Stomach smooth muscle (tissue), 2 donors: ENCODE data around the gene DNAJC22.
"Not testable (repeated sequence)": the region's sequence is repeated elsewhere in the genome, so short reads cannot be mapped to it uniquely, and the experiment has no call there.

Experiments used
- H3K27ac ChIP-seq: one replicate; pipeline ENCODE4 v1.7.0; 2013; ENCODE audit warnings: mild to moderate bottlenecking, low read length, inconsistent platforms
- H3K27me3 ChIP-seq, 2 donors: one replicate each; pipeline ENCODE4 v1.7.0; 2013; ENCODE audit warnings: low read length in 2 of 2; ENCODE audit not compliant: insufficient read depth in 2 of 2, control insufficient read depth in 1 of 2
- H3K36me3 ChIP-seq, 2 donors: one replicate each; pipeline ENCODE4 v1.7.0; 2013; ENCODE audit warnings: low read length in 2 of 2; ENCODE audit not compliant: control insufficient read depth in 2 of 2, insufficient read depth in 2 of 2
- H3K4me1 ChIP-seq: one replicate; pipeline ENCODE4 v1.7.0; 2013; ENCODE audit warnings: low read length; ENCODE audit not compliant: control insufficient read depth, insufficient read depth
- H3K4me3 ChIP-seq, 2 donors: one replicate each; pipeline ENCODE4 v1.7.0; 2013; ENCODE audit warnings: low read length in 2 of 2
- H3K9ac ChIP-seq, 2 donors: one replicate each; pipeline ENCODE4 v1.7.0; 2013; ENCODE audit warnings: low read length in 2 of 2, mild to moderate bottlenecking in 1 of 2
- H3K9me3 ChIP-seq, 2 donors: one replicate each; pipeline ENCODE4 v1.7.0; 2013; ENCODE audit warnings: low read length in 2 of 2; ENCODE audit not compliant: control insufficient read depth in 2 of 2
- donor health status: healthy.
- donor health status: Pancreatic carcinoma.

Gene DNAJC22

GRCh38 chr12:49331380-49332222 lies 15.1 kb upstream of the DNAJC22 start:
- H3K4me3 ChIP-seq, result no peak overlapping the region
- peaks cover 23 to 40% of the 10 kb centered on the region in 2 donors for H3K27me3 ChIP-seq
- peaks cover 10% of the 10 kb centered on the region for H3K4me1 ChIP-seq
- H3K36me3 ChIP-seq, result no peaks in the 10 kb centered on the region
- no peak overlapping the region for H3K9ac ChIP-seq
- no peaks in the 10 kb centered on the region for H3K9me3 ChIP-seq
- no peak overlapping the region for H3K27ac ChIP-seq

DNA sequence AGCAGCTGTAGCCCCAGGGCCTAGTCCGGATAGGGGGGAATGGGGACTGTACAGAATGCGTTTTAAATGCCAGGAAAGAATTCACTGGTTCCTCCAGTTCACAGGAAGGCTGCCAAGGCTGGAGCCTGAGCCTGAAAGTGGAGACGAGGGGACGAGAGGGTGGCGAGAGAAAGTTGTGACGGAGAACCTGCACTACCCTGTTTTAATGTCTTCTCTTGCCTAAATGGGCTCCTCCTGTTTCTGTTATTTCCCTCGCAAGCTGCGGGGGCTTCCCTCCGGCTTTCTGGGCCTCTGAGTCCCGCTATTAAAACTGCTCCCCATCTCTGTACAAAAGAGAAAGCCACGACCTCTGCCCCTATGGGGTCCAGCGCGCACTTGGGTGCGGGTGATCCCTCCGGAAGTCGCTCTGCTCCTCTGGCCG lies 14.2 kb upstream of the DNAJC22 start:
- H3K9ac ChIP-seq, result no peak overlapping the region
- peaks cover 29 to 49% of the 10 kb centered on the region in 2 donors for H3K27me3 ChIP-seq
- H3K27ac ChIP-seq, result no peak overlapping the region
- H3K36me3 ChIP-seq, result no peaks in the 10 kb centered on the region
- H3K4me3 ChIP-seq, result no peak overlapping the region
- H3K4me1 ChIP-seq, result peaks cover 18% of the 10 kb centered on the region
- H3K9me3 ChIP-seq, result no peaks in the 10 kb centered on the region

DNA sequence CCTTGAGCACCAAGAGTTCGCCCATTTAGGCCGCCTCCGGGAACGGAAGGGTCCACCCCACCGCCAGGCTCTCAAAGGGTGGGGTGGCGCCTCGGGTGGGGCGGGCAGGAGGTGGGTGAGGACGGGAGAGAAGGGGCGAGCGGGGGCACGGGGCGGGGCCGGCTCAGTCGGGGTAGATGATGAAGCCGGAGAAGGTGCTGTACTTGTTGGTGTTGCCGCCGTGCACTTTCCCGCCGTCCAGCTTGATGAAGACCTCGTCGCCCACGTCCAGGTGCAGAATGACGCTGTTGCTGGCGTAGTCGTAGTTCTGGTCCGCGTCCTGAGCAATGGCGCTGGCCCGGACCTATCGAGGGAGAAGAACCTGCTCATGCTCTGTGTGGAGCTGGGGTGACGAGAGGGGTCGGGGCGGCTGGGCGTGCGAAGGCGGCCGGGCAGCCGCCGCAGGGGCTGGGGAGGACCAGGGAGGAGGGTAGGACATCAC lies 13.8 kb upstream of the DNAJC22 start:
- H3K9me3 ChIP-seq, result no peaks in the 10 kb centered on the region
- H3K27ac ChIP-seq, result no peak overlapping the region
- no peak overlapping the region for H3K9ac ChIP-seq
- H3K36me3 ChIP-seq, result no peaks in the 10 kb centered on the region
- peaks cover 33 to 52% of the 10 kb centered on the region in 2 donors for H3K27me3 ChIP-seq
- no peak overlapping the region for H3K4me3 ChIP-seq
- peaks cover 18% of the 10 kb centered on the region for H3K4me1 ChIP-seq

DNA sequence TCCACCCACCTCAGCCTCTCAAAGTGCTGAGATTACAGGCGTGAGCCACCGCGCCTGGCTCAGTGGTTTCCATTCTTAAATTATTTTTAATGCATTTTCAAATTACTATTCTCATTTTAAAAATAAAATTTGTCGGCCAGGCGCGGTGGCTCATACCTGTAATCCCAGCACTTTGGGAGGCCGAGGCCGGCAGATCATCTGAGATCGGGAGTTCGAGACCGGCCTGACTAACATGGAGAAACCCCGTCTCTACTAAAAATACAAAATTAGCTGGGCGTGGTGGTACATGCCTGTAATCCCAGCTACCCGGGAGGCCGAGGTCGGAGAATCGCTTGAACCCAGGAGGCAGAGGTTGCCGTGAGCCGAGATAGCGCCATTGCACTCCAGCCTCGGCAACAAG lies 12.9 kb upstream of the DNAJC22 start:
- H3K36me3 ChIP-seq, H3K27ac ChIP-seq, H3K9me3 ChIP-seq, H3K9ac ChIP-seq, H3K4me3 ChIP-seq: not testable (repeated sequence)
- Histone ChIP-seq H3K27me3 (peaks cover 35 to 58% of the 10 kb centered on the region in 2 donors), H3K4me1 (peaks cover 18% of the 10 kb centered on the region)

DNA sequence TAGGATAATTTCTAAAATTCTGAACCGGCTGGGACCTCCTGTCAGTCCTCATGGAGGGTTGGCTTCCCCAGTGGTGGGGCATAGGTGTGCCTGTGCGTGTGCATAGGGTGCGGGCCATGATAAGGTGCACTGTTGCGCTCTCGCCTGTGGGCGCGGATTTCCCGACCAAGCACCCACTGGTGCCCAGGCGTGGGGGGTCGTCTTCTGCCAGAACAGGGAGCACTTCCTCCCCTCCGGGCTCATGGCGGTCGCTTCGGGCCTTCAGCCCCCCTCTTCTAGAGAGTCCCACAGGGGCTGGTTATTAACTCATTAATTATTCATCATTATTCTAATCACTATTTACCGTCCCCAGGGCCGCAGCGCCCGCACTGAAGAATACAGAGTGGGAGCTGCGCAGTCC lies 12.5 kb upstream of the DNAJC22 start:
- H3K4me3 ChIP-seq, result no peak overlapping the region
- H3K36me3 ChIP-seq, result no peaks in the 10 kb centered on the region
- no peak overlapping the region for H3K9ac ChIP-seq
- H3K27ac ChIP-seq, result no peak overlapping the region
- no peaks in the 10 kb centered on the region for H3K9me3 ChIP-seq
- peaks cover 18% of the 10 kb centered on the region for H3K4me1 ChIP-seq
- peaks cover 35 to 62% of the 10 kb centered on the region in 2 donors for H3K27me3 ChIP-seq

DNA sequence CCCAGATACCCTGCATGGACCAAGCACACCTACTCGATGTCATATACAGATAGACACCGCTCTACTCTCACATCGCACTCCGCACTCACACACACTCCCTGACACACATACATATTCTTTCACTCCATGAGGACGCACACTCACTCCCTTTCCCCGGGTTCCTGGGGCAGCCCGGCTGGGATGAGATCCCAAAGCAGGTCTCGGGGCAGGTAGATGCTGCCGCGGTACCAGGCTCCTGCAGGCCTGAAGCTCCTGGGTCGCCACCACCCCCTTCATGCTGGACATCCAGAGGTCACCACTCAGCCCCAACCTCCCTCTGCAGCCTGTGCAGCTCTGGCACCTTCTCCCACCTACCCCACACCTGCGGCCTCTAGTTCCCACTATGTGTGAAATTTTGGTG lies 12.0 kb upstream of the DNAJC22 start:
- H3K9ac ChIP-seq, result no peak overlapping the region
- H3K4me1 ChIP-seq, result peaks cover 18% of the 10 kb centered on the region
- H3K27me3 ChIP-seq, result peaks cover 35 to 65% of the 10 kb centered on the region in 2 donors
- H3K27ac ChIP-seq, result no peak overlapping the region
- no peak overlapping the region for H3K4me3 ChIP-seq
- no peaks in the 10 kb centered on the region for H3K9me3 ChIP-seq
- H3K36me3 ChIP-seq, result no peaks in the 10 kb centered on the region

DNA sequence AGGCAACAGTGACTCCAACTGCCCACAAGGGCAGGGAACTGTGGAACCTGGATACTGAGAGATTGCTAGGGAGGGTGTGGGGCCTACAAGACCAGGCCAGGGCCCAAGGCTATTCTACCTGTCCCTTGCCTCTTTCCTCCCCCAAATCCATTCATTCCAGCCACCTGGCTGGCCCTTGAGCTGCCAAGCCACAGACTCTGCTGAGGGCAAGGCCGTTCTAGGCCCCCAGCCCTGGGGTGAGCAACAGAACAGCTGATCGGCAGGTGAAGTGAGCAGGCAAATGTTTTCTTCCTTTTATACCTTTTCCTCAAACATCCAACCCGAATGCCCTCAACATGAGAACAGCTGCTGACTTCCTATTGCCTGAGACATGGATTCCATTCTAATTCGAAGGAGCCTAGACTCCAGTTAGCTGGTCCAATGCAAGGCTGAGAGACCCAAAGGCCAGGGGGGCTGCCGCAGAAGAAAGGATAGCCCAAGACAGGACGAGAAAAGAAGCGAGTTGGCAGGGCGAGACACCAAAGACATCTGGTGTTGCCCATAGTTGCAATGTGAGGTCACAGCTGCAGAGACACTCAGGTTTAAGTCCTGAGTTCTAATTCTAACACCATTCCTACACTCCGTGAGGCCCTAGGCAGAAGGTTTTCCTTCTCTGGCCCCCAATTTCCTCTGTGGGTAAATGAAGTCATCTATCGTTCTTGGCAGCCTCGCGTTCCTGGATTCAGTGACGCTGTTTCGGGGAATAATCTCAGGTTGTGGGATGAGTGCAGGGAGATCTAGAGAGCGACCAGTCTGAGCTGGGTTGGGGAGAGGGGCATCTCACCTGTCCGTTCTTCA lies 11.4 kb upstream of the DNAJC22 start:
- no peak overlapping the region for H3K27ac ChIP-seq
- peaks cover 18% of the 10 kb centered on the region for H3K4me1 ChIP-seq
- H3K4me3 ChIP-seq, result no peak overlapping the region
- no peaks in the 10 kb centered on the region for H3K9me3 ChIP-seq
- H3K36me3 ChIP-seq, result no peaks in the 10 kb centered on the region
- no peak overlapping the region for H3K9ac ChIP-seq
- peaks cover 37 to 69% of the 10 kb centered on the region in 2 donors for H3K27me3 ChIP-seq

- Histone ChIP-seq H3K36me3 (no peaks in the 10 kb centered on the region), H3K9ac (no peak overlapping the region), H3K4me3 (no peak overlapping the region), H3K27ac (no peak overlapping the region), H3K9me3 (no peaks in the 10 kb centered on the region), H3K27me3 (peaks cover 37 to 69% of the 10 kb centered on the region in 2 donors), H3K4me1 (peaks cover 18% of the 10 kb centered on the region)
Measured at GRCh38 chr12:49335955-49336644, 10.6 kb upstream of the DNAJC22 start.

DNA sequence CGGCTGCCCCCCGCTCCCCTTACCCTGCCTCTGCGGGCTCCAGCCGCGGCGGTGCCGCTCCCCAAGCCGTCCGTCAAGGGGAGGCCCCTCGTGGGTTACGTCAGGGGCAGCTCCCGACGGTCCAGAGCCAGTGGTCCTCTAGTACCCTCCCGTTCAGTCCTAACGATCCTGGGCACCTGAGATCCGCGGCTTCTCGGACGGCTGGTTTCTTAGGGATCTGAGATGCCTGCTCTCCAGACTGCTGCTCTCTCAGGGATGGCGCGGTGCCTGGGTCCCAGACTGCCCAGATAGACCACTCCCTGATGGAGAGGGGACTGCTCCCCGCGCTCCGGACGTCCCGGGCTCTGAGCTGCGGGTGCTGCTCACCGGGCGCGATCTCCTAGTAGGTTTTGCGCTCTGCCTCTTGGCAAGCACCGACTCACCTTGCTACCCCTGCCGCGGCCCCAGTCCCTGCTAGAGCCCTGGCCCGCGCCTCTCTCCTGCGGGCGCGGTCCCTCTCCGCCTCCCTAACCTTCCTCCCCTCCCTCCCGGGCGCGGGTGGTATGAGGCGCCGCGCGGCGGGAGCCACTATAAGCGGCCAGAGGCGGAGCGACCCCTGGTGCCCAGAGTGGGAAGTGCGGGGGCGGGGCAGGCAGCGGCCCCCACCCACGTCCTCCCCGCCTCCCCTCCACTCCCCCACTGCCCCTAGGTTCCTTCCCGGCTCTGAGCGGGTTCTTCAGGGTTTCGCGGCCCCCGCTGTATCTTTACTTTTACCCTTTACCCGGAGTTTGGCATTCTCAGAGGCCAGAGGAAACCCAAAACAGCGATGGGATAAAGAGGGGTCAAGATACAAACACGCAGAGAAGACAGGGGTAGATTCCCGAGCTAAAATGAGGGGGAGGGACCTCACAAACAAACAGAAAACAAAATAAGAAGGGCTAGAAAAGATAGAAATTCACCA lies 9.8 kb upstream of the DNAJC22 start, which contains the start of gene C1QL4:
Gene C1QL4 (minus strand): TSS at position 544 of the 940 bp plus-strand sequence. CDS start 711 bp downstream, outside the sequence.
- Histone ChIP-seq H3K27ac (no peak within 1 kb of the TSS), H3K9ac (no peak within 1 kb of the TSS), H3K27me3 (peaks cover 38 to 73% of the 10 kb centered on the region in 2 donors), H3K36me3 (no peaks in the 10 kb centered on the region), H3K9me3 (no peaks in the 10 kb centered on the region), H3K4me1 (peaks cover 13% of the 10 kb centered on the region), H3K4me3 (peak within 1 kb of the TSS; percentile 51 to 52)
